HepG2 (cell line): ENCODE results near the gene TTLL6. TPM values are rescaled to one million over a fixed set of nuclear protein-coding genes. Genes with fewer than 3 reads are reported as not detected.

ENCODE experiments used
- CREBL2 ChIP-seq: sonication (generic); formaldehyde crosslinking; IDR thresholded peaks from 2 replicates; pipeline ENCODE4 v1.8.1; 2023; ENCODE audit warnings: missing genetic modification reagents, mild to moderate bottlenecking, borderline replicate concordance
- CTCF ChIP-seq: sonication (generic); formaldehyde crosslinking; IDR thresholded peaks from 2 replicates; pipeline ENCODE4 v1.5.0; 2020; ENCODE audit warnings: mild to moderate bottlenecking, missing genetic modification reagents, moderate library complexity
- GABPA ChIP-seq, 2 experiments: IDR thresholded peaks; 2 replicates each; pipeline ENCODE4 v1.6.1; 2011 to 2016; ENCODE audit warnings: low read depth in 2 of 2, low read length in 1 of 2, missing biosample characterization in 1 of 2, missing genetic modification characterization in 1 of 2
- IRF2 ChIP-seq: IDR thresholded peaks from 2 replicates; pipeline ENCODE4 v1.6.1; 2018; ENCODE audit warnings: missing genetic modification reagents, missing compliant biosample characterization
- KDM1A ChIP-seq: IDR thresholded peaks from 2 replicates; pipeline ENCODE4 v1.6.1; 2016; ENCODE audit warnings: missing compliant biosample characterization
- MIER3 ChIP-seq: IDR thresholded peaks from 2 replicates; pipeline ENCODE4 v1.6.1; 2016; ENCODE audit warnings: missing compliant biosample characterization, borderline replicate concordance
- PCBP2 ChIP-seq: fragments of 200-400 bp; formaldehyde crosslinking; optimal IDR thresholded peaks from 2 replicates; pipeline ENCODE3; 2018; ENCODE audit warnings: low read length, low read depth; ENCODE audit not compliant: poor library complexity, severe bottlenecking
- RELA ChIP-seq: sonication (generic); formaldehyde crosslinking; IDR thresholded peaks from 2 replicates; pipeline ENCODE4 v1.4.0; 2020; ENCODE audit warnings: missing genetic modification reagents
- SALL1 ChIP-seq: sonication (generic); formaldehyde crosslinking; IDR thresholded peaks from 2 replicates; pipeline ENCODE4 v1.8.0; 2022; ENCODE audit warnings: mild to moderate bottlenecking, missing genetic modification reagents
- XBP1 ChIP-seq: sonication (generic); formaldehyde crosslinking; IDR thresholded peaks from 2 replicates; pipeline ENCODE4 v1.5.0; 2020; ENCODE audit warnings: missing genetic modification reagents
- XRCC5 ChIP-seq: fragments of 200-400 bp; formaldehyde crosslinking; optimal IDR thresholded peaks from 2 replicates; pipeline ENCODE3; 2017; ENCODE audit warnings: mild to moderate bottlenecking, low read length
- ZBTB25 ChIP-seq: IDR thresholded peaks from 2 replicates; pipeline ENCODE4 v1.6.1; 2018; ENCODE audit warnings: missing genetic modification reagents
- ZKSCAN5 ChIP-seq: sonication (generic); formaldehyde crosslinking; IDR thresholded peaks from 2 replicates; pipeline ENCODE4 v1.5.1; 2020; ENCODE audit warnings: mild to moderate bottlenecking, missing genetic modification reagents
- ZNF121 ChIP-seq: sonication (generic); formaldehyde crosslinking; IDR thresholded peaks from 2 replicates; pipeline ENCODE4 v1.5.0; 2020; ENCODE audit warnings: mild to moderate bottlenecking, missing genetic modification reagents
- ZNF136 ChIP-seq: sonication (generic); formaldehyde crosslinking; IDR thresholded peaks from 2 replicates; pipeline ENCODE4 v1.8.1; 2022; ENCODE audit warnings: low read depth, mild to moderate bottlenecking, moderate library complexity, missing genetic modification reagents
- ZNF143 ChIP-seq: sonication (generic); formaldehyde crosslinking; IDR thresholded peaks from 2 replicates; pipeline ENCODE4 v1.4.0; 2020; ENCODE audit warnings: missing genetic modification reagents
- ZNF280B ChIP-seq: sonication (generic); formaldehyde crosslinking; IDR thresholded peaks from 2 replicates; pipeline ENCODE4 v1.5.0; 2020; ENCODE audit warnings: missing genetic modification reagents, mild to moderate bottlenecking, borderline replicate concordance
- ZNF296 ChIP-seq: sonication (generic); formaldehyde crosslinking; conservative IDR thresholded peaks from 2 replicates; pipeline ENCODE4 v1.5.0; 2020; ENCODE audit warnings: mild to moderate bottlenecking, missing genetic modification reagents
- ZNF644 ChIP-seq: IDR thresholded peaks from 2 replicates; pipeline ENCODE4 v1.6.1; 2016; ENCODE audit warnings: low read depth
- ZNF709 ChIP-seq: sonication (generic); formaldehyde crosslinking; IDR thresholded peaks from 2 replicates; pipeline ENCODE4 v1.5.0; 2020; ENCODE audit warnings: mild to moderate bottlenecking, missing genetic modification reagents
- ZNF761 ChIP-seq: sonication (generic); formaldehyde crosslinking; conservative IDR thresholded peaks from 2 replicates; pipeline ENCODE4 v1.4.0; 2020; ENCODE audit warnings: mild to moderate bottlenecking, missing genetic modification reagents
- ZNF772 ChIP-seq: sonication (generic); formaldehyde crosslinking; IDR thresholded peaks from 2 replicates; pipeline ENCODE4 v1.5.0; 2020; ENCODE audit warnings: mild to moderate bottlenecking, missing genetic modification reagents
- ZNF776 ChIP-seq: sonication (generic); formaldehyde crosslinking; IDR thresholded peaks from 2 replicates; pipeline ENCODE4 v1.4.0; 2020; ENCODE audit warnings: mild to moderate bottlenecking, missing genetic modification reagents
- polyA plus RNA-seq, 8 experiments: library from polyadenylated mRNA; depleted of rRNA in 3 of 8; stranded (reverse) in 7 of 8; unstranded in 1 of 8; fragments of >200 nt; fragmentation: Illumina TruSeq in 4 of 8; extraction: Trizol in 4 of 8; gene quantifications; 2 replicates each; pipeline versions ENCODE4 v1.2.1 to v1.2.3, GENCODE V29; 2011 to 2016; ENCODE audit warnings: low read depth in 4 of 8, missing spikeins in 1 of 8, mixed read lengths in 1 of 8; ENCODE audit not compliant: insufficient read depth in 1 of 8
- total RNA-seq, 5 experiments: library from RNA; depleted of rRNA; stranded (reverse); fragments of >200 nt; fragmentation: Illumina TruSeq; extraction: Trizol; gene quantifications; 2 replicates each; pipeline ENCODE4 v1.2.3, GENCODE V29; 2016; ENCODE audit warnings: low read depth in 1 of 5

Gene TTLL6
- total and polyA plus RNA-seq, 2 of the 13 experiments (the other 11 are each of a cell fraction or from before 2014, with no cell fraction given), result 0.04 to 0.08 TPM

GRCh38 chr17:48830840-48831548, 14.0 kb upstream of the TTLL6 start, which contains the start of gene CALCOCO2 (continued):
- TF ChIP-seq ZBTB25 (CRISPR knock-in tag), result 0 out of 2 replicates have a peak, but pooled peaks have one; percentile 44
- TF ChIP-seq ZNF772 (CRISPR knock-in tag), result peak; percentile 80; the same call in 1 of the 2 replicates
- TF ChIP-seq ZNF121 (CRISPR knock-in tag), result peak; percentile 89
- peak; percentile 91; the same call in 1 of the 2 replicates for TF ChIP-seq CREBL2 (CRISPR knock-in tag)
- peak; percentile 38; the same call in 1 of the 2 replicates for TF ChIP-seq CTCF (CRISPR knock-in tag)
- TF ChIP-seq ZNF143, result peak; percentile 98
- 0 out of 2 replicates have a peak, but pooled peaks have one; percentile 44 for TF ChIP-seq ZKSCAN5 (CRISPR knock-in tag)
- TF ChIP-seq XRCC5, result peak; percentile 65
- no peak for TF ChIP-seq ZNF644
- peak; percentile 84; the same call in 1 of the 2 replicates for TF ChIP-seq IRF2 (CRISPR knock-in tag)
- TF ChIP-seq RELA (CRISPR knock-in tag), result no peak
- peak; percentile 92 for TF ChIP-seq ZNF776 (CRISPR knock-in tag)
- no peak for TF ChIP-seq ZNF296 (CRISPR knock-in tag)
- no peak; the same call in none of the 2 replicates for TF ChIP-seq SALL1 (CRISPR knock-in tag)
- TF ChIP-seq ZNF761 (CRISPR knock-in tag), result peak; percentile 75; the same call in 1 of the 2 replicates
- TF ChIP-seq XBP1 (CRISPR knock-in tag), result no peak
- TF ChIP-seq MIER3 (CRISPR knock-in tag), result 0 out of 2 replicates have a peak, but pooled peaks have one; percentile 14
- peak; percentile 86; the same call in 1 of the 2 replicates for TF ChIP-seq ZNF136 (CRISPR knock-in tag)
- no peak for TF ChIP-seq ZNF709
- peak; percentile 73; the same call in 1 of the 2 replicates for TF ChIP-seq ZNF280B (CRISPR knock-in tag)
- TF ChIP-seq PCBP2, result no peak
- no peak for TF ChIP-seq KDM1A
- no peak for TF ChIP-seq GABPA (IDR thresholded peaks at IDR 0.05; ENCODE audit: low read depth, low read length)
- 0 out of 2 replicates have a peak, but pooled peaks have one; percentile 59 for TF ChIP-seq GABPA (CRISPR knock-in tag; IDR thresholded peaks at IDR 0.05; ENCODE audit: low read depth)
